SK-N-SH treated with all-trans-retinoic acid at 6 μM for 48 hours (cell line): Measurements from ENCODE around the gene DRD3.
A peak's percentile ranks its signal among the peaks of the same experiment; 100 is the strongest.

Source experiments
- ATAC-seq: fragments of 200-7000 bp; cut with Tn5 transposase; 3 replicates; pipeline ENCODE4 v1.9.1; 2020; ENCODE audit warnings: mild to moderate bottlenecking, moderate library complexity
- ARNTL ChIP-seq: fragments of 450-650 bp; formaldehyde crosslinking; IDR thresholded peaks from 2 replicates; pipeline ENCODE4 v1.5.0; 2020; ENCODE audit warnings: low read depth, mild to moderate bottlenecking, moderate library complexity, borderline replicate concordance
- BACH2 ChIP-seq: fragments of 250-450 bp; sonication (Bioruptor Pico); IDR thresholded peaks from 2 replicates; pipeline ENCODE4 v1.9.0; 2021; ENCODE audit warnings: mild to moderate bottlenecking, borderline replicate concordance
- CSDC2 ChIP-seq: fragments of 250-450 bp; sonication (Bioruptor Pico); IDR thresholded peaks from 2 replicates; pipeline ENCODE4 v1.5.0; 2020; ENCODE audit warnings: mild to moderate bottlenecking, moderate library complexity
- ESRRG ChIP-seq: fragments of 250-450 bp; sonication (Bioruptor Pico); IDR thresholded peaks from 2 replicates; pipeline ENCODE4 v1.6.1; 2021; ENCODE audit warnings: mild to moderate bottlenecking
- GLIS3 ChIP-seq: fragments of 250-450 bp; sonication (Bioruptor Pico); IDR thresholded peaks from 2 replicates; pipeline ENCODE4 v1.5.0; 2020; ENCODE audit warnings: mild to moderate bottlenecking, moderate library complexity
- ISL1 ChIP-seq: fragments of 250-450 bp; sonication (Bioruptor Pico); IDR thresholded peaks from 2 replicates; pipeline ENCODE4 v2.1.2; 2022; ENCODE audit warnings: mild to moderate bottlenecking, moderate library complexity
- OSR1 ChIP-seq: fragments of 250-450 bp; sonication (Bioruptor Pico); IDR thresholded peaks from 2 replicates; pipeline ENCODE4 v1.8.0; 2022; ENCODE audit warnings: moderate library complexity, mild to moderate bottlenecking, inconsistent platforms
- PPARA ChIP-seq: fragments of 250-450 bp; sonication (Bioruptor Pico); IDR thresholded peaks from 2 replicates; pipeline ENCODE4 v1.5.0; 2020; ENCODE audit warnings: mild to moderate bottlenecking, borderline replicate concordance
- RARB ChIP-seq: fragments of 250-450 bp; sonication (Bioruptor Pico); IDR thresholded peaks from 2 replicates; pipeline ENCODE4 v1.8.0; 2021; ENCODE audit warnings: mild to moderate bottlenecking, moderate library complexity
- SNAI2 ChIP-seq: fragments of 250-450 bp; sonication (Bioruptor Pico); IDR thresholded peaks from 2 replicates; pipeline ENCODE4 v1.5.0; 2020; ENCODE audit warnings: mild to moderate bottlenecking, moderate library complexity
- TCF4 ChIP-seq: fragments of 250-450 bp; sonication (Bioruptor Pico); IDR thresholded peaks from 2 replicates; pipeline ENCODE4 v1.8.0; 2021; ENCODE audit warnings: mild to moderate bottlenecking, moderate library complexity, borderline replicate concordance
- TOX ChIP-seq: fragments of 250-450 bp; sonication (Bioruptor Pico); IDR thresholded peaks from 2 replicates; pipeline ENCODE4 v1.8.0; 2021; ENCODE audit warnings: mild to moderate bottlenecking, moderate library complexity, borderline replicate concordance
- ZC3H10 ChIP-seq: fragments of 250-450 bp; sonication (Bioruptor Pico); IDR thresholded peaks from 2 replicates; pipeline ENCODE4 v1.5.1; 2021; ENCODE audit warnings: mild to moderate bottlenecking, moderate library complexity
- ZFP3 ChIP-seq: fragments of 250-450 bp; sonication (Bioruptor Pico); IDR thresholded peaks from 2 replicates; pipeline ENCODE4 v1.5.0; 2020; ENCODE audit warnings: mild to moderate bottlenecking, moderate library complexity
- ZFP30 ChIP-seq: fragments of 450-650 bp; formaldehyde crosslinking; IDR thresholded peaks from 2 replicates; pipeline ENCODE4 v1.5.0; 2022; ENCODE audit warnings: mild to moderate bottlenecking, moderate library complexity
- ZNF565 ChIP-seq: fragments of 450-650 bp; formaldehyde crosslinking; conservative IDR thresholded peaks from 2 replicates; pipeline ENCODE4 v1.5.0; 2020; ENCODE audit warnings: low read depth, mild to moderate bottlenecking, moderate library complexity
- ZNF70 ChIP-seq: fragments of 450-650 bp; formaldehyde crosslinking; IDR thresholded peaks from 2 replicates; pipeline ENCODE4 v1.5.0; 2020; ENCODE audit warnings: mild to moderate bottlenecking, moderate library complexity
- ZNF8 ChIP-seq: fragments of 450-650 bp; formaldehyde crosslinking; IDR thresholded peaks from 2 replicates; pipeline ENCODE4 v1.5.0; 2020; ENCODE audit warnings: mild to moderate bottlenecking, moderate library complexity
- TF ChIP-seq, protein P1 (sequence below): fragments of 250-450 bp; sonication (Bioruptor Pico); IDR thresholded peaks from 2 replicates; pipeline ENCODE4 v1.5.0; 2020; ENCODE audit warnings: mild to moderate bottlenecking, moderate library complexity
- TF ChIP-seq, protein P2 (sequence below): fragments of 250-450 bp; sonication (Bioruptor Pico); IDR thresholded peaks from 2 replicates; pipeline ENCODE4 v1.8.0; 2020; ENCODE audit warnings: mild to moderate bottlenecking, moderate library complexity, borderline replicate concordance
- TF ChIP-seq, protein P3 (sequence below): fragments of 250-450 bp; sonication (Bioruptor Pico); IDR thresholded peaks from 2 replicates; pipeline ENCODE4 v1.5.1; 2020; ENCODE audit warnings: low read depth, mild to moderate bottlenecking, moderate library complexity
- TF ChIP-seq, protein P4 (sequence below): fragments of 250-450 bp; sonication (Bioruptor Pico); IDR thresholded peaks from 2 replicates; pipeline ENCODE4 v1.8.0; 2021; ENCODE audit warnings: low read depth, mild to moderate bottlenecking, moderate library complexity, borderline replicate concordance
- TF ChIP-seq, protein P5 (sequence below): fragments of 250-450 bp; sonication (Bioruptor Pico); IDR thresholded peaks from 2 replicates; pipeline ENCODE4 v1.5.1; 2021; ENCODE audit warnings: mild to moderate bottlenecking, moderate library complexity

The DRD3 gene

DNA sequence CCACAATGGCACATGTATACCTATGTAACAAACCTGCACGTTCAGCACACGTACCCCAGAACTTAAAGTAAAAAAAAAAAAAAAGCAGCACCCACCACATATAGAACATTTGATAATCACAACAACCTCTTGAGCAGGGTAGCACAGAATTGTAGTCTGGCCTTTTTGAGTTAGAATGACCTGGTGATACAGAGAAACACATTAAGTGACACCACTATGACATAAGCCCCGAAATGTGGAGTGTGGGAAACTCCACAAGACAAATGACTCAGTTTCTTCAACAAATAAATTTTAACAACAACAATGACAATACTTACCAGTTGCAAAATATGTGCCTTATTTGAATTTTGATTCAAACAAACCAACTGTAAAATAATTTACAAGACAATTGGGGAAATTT, 46.4 kb downstream of the DRD3 start:
- TF ChIP-seq ZFP3 (CRISPR knock-in tag), result no peak
- TF ChIP-seq TCF4 (CRISPR knock-in tag), result no peak
- TF ChIP-seq, protein P1, sequence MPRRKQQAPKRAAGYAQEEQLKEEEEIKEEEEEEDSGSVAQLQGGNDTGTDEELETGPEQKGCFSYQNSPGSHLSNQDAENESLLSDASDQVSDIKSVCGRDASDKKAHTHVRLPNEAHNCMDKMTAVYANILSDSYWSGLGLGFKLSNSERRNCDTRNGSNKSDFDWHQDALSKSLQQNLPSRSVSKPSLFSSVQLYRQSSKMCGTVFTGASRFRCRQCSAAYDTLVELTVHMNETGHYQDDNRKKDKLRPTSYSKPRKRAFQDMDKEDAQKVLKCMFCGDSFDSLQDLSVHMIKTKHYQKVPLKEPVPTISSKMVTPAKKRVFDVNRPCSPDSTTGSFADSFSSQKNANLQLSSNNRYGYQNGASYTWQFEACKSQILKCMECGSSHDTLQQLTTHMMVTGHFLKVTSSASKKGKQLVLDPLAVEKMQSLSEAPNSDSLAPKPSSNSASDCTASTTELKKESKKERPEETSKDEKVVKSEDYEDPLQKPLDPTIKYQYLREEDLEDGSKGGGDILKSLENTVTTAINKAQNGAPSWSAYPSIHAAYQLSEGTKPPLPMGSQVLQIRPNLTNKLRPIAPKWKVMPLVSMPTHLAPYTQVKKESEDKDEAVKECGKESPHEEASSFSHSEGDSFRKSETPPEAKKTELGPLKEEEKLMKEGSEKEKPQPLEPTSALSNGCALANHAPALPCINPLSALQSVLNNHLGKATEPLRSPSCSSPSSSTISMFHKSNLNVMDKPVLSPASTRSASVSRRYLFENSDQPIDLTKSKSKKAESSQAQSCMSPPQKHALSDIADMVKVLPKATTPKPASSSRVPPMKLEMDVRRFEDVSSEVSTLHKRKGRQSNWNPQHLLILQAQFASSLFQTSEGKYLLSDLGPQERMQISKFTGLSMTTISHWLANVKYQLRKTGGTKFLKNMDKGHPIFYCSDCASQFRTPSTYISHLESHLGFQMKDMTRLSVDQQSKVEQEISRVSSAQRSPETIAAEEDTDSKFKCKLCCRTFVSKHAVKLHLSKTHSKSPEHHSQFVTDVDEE, result no peak
- no peak for TF ChIP-seq GLIS3 (CRISPR knock-in tag)
- TF ChIP-seq PPARA (CRISPR knock-in tag), result no peak
- TF ChIP-seq, protein P2, sequence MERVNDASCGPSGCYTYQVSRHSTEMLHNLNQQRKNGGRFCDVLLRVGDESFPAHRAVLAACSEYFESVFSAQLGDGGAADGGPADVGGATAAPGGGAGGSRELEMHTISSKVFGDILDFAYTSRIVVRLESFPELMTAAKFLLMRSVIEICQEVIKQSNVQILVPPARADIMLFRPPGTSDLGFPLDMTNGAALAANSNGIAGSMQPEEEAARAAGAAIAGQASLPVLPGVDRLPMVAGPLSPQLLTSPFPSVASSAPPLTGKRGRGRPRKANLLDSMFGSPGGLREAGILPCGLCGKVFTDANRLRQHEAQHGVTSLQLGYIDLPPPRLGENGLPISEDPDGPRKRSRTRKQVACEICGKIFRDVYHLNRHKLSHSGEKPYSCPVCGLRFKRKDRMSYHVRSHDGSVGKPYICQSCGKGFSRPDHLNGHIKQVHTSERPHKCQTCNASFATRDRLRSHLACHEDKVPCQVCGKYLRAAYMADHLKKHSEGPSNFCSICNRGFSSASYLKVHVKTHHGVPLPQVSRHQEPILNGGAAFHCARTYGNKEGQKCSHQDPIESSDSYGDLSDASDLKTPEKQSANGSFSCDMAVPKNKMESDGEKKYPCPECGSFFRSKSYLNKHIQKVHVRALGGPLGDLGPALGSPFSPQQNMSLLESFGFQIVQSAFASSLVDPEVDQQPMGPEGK (CRISPR knock-in tag), result no peak
- TF ChIP-seq ZNF70 (CRISPR knock-in tag), result no peak
- no peak for ATAC-seq

DNA sequence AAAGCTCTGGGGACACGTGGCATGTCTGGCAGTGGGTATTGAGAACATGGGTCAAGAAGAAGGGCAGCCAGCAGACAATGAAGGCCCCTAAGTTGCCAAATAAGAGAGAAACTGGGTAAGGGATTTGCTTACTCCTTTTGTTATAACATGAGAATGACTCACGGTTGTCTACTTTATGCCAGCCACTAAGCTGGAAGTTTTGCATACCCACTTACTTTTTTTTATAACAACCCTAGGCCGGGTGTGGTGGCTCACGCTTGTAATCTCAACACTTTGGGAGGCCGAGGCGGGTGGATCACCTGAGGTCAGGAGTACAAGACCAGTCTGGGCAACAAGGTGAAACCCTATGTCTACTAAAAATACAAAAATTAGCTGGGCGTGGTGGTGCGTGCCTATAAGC, 50.0 kb downstream of the DRD3 start:
- no peak for TF ChIP-seq CSDC2 (CRISPR knock-in tag)
- TF ChIP-seq, all 23 proteins: peak for 0
- no peak for ATAC-seq

DNA sequence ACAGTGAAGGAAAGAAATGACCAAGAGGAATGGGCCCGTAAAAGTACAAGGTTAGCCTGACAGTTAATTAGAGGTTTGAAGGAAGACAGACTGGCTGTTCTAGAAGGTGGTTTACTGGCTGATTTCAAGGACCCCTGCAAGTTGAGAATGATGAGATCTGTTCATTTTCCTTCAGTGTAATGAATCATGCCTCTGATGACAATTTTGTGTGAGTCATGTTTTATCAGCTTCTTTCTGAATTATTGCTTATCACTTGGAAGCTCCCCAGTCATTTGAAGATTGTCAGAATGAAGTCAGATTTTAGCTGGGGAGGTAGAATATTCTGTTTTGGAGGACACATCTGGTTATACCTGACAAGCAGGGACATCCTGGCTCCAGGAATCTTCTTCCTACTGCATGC, 50.6 kb downstream of the DRD3 start:
- TF ChIP-seq ZNF70 (CRISPR knock-in tag) (no peak), ZC3H10 (no peak), ZNF8 (CRISPR knock-in tag) (no peak), GLIS3 (CRISPR knock-in tag) (no peak), TCF4 (CRISPR knock-in tag) (no peak), ESRRG (CRISPR knock-in tag) (no peak), SNAI2 (no peak), TOX (CRISPR knock-in tag) (no peak), ZFP3 (CRISPR knock-in tag) (no peak), ISL1 (CRISPR knock-in tag) (peak; percentile 63), RARB (no peak), ZFP30 (CRISPR knock-in tag) (no peak), PPARA (CRISPR knock-in tag) (no peak), BACH2 (CRISPR knock-in tag) (no peak), ARNTL (CRISPR knock-in tag) (no peak), ZNF565 (CRISPR knock-in tag) (no peak), CSDC2 (CRISPR knock-in tag) (no peak), OSR1 (CRISPR knock-in tag) (no peak)
- TF ChIP-seq, protein P3, sequence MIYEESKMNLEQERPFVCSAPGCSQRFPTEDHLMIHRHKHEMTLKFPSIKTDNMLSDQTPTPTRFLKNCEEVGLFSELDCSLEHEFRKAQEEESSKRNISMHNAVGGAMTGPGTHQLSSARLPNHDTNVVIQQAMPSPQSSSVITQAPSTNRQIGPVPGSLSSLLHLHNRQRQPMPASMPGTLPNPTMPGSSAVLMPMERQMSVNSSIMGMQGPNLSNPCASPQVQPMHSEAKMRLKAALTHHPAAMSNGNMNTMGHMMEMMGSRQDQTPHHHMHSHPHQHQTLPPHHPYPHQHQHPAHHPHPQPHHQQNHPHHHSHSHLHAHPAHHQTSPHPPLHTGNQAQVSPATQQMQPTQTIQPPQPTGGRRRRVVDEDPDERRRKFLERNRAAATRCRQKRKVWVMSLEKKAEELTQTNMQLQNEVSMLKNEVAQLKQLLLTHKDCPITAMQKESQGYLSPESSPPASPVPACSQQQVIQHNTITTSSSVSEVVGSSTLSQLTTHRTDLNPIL (CRISPR knock-in tag), result 0 out of 2 replicates have a peak, but pooled peaks have one; percentile 33
- TF ChIP-seq, protein P4, sequence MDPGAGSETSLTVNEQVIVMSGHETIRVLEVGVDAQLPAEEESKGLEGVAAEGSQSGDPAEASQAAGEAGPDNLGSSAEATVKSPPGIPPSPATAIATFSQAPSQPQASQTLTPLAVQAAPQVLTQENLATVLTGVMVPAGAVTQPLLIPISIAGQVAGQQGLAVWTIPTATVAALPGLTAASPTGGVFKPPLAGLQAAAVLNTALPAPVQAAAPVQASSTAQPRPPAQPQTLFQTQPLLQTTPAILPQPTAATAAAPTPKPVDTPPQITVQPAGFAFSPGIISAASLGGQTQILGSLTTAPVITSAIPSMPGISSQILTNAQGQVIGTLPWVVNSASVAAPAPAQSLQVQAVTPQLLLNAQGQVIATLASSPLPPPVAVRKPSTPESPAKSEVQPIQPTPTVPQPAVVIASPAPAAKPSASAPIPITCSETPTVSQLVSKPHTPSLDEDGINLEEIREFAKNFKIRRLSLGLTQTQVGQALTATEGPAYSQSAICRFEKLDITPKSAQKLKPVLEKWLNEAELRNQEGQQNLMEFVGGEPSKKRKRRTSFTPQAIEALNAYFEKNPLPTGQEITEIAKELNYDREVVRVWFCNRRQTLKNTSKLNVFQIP (CRISPR knock-in tag), result no peak
- TF ChIP-seq, protein P1, result no peak
- TF ChIP-seq, protein P2 (CRISPR knock-in tag), result 0 out of 2 replicates have a peak, but pooled peaks have one; percentile 24
- TF ChIP-seq, protein P5, sequence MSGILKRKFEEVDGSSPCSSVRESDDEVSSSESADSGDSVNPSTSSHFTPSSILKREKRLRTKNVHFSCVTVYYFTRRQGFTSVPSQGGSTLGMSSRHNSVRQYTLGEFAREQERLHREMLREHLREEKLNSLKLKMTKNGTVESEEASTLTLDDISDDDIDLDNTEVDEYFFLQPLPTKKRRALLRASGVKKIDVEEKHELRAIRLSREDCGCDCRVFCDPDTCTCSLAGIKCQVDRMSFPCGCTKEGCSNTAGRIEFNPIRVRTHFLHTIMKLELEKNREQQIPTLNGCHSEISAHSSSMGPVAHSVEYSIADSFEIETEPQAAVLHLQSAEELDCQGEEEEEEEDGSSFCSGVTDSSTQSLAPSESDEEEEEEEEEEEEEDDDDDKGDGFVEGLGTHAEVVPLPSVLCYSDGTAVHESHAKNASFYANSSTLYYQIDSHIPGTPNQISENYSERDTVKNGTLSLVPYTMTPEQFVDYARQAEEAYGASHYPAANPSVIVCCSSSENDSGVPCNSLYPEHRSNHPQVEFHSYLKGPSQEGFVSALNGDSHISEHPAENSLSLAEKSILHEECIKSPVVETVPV (CRISPR knock-in tag), result no peak
- peak; percentile 35; the same call in 2 of the 3 replicates for ATAC-seq
